ENCODE measurements around the gene SC5D.

SC5D gene

GRCh38 chr11:121354192-121354591, 61.6 kb downstream of the SC5D start:
- Histone ChIP-seq H3K4me1 (ENCODE audit: control insufficient read depth in 1 of 2, insufficient read depth in 2 of 2, low read length in 2 of 2) (no peaks in the 10 kb centered on the region), H3K4me3 (ENCODE audit: low read depth in 1 of 2, low read length in 2 of 2) (no peak overlapping the region), H3K9me3 (ENCODE audit: control insufficient read depth in 1 of 2, low read length in 2 of 2) (no peaks in the 10 kb centered on the region), H3K27ac (ENCODE audit: low read depth, low read length) (no peak overlapping the region), H3K27me3 (ENCODE audit: control insufficient read depth in 1 of 2, insufficient read depth in 2 of 2, low read length in 2 of 2) (no peaks in the 10 kb centered on the region), H3K9ac (ENCODE audit: low read depth in 1 of 2, low read length in 2 of 2) (no peak overlapping the region), H3K36me3 (ENCODE audit: control insufficient read depth in 1 of 2, insufficient read depth in 2 of 2, low read length in 2 of 2) (no peaks in the 10 kb centered on the region)

- Histone ChIP-seq H3K4me3 (ENCODE audit: low read depth in 1 of 2, low read length in 2 of 2) (no peak overlapping the region), H3K9ac (ENCODE audit: low read depth in 1 of 2, low read length in 2 of 2) (no peak overlapping the region), H3K36me3 (ENCODE audit: control insufficient read depth in 1 of 2, insufficient read depth in 2 of 2, low read length in 2 of 2) (no peaks in the 10 kb centered on the region), H3K4me1 (ENCODE audit: control insufficient read depth in 1 of 2, insufficient read depth in 2 of 2, low read length in 2 of 2) (no peaks in the 10 kb centered on the region), H3K27ac (ENCODE audit: low read depth, low read length) (no peak overlapping the region), H3K27me3 (ENCODE audit: control insufficient read depth in 1 of 2, insufficient read depth in 2 of 2, low read length in 2 of 2) (no peaks in the 10 kb centered on the region), H3K9me3 (ENCODE audit: control insufficient read depth in 1 of 2, low read length in 2 of 2) (no peaks in the 10 kb centered on the region)
Measured at GRCh38 chr11:121356357-121356756, 63.8 kb downstream of the SC5D start.
